CD4-positive, alpha-beta T cell treated with Interleukin-6 at 100 ng/mL for 8 hours (primary cell): ENCODE measurements around the gene AREL1.

Experiments used
- DNase-seq: peaks from one replicate; pipeline ENCODE4 v3.0.0-alpha.2; 2020; ENCODE audit warnings: mixed read lengths, low spot score

Gene AREL1

GRCh38 chr14:74635847-74636246, 77.0 kb downstream of the AREL1 start:
- DNase-seq: no peak

DNA sequence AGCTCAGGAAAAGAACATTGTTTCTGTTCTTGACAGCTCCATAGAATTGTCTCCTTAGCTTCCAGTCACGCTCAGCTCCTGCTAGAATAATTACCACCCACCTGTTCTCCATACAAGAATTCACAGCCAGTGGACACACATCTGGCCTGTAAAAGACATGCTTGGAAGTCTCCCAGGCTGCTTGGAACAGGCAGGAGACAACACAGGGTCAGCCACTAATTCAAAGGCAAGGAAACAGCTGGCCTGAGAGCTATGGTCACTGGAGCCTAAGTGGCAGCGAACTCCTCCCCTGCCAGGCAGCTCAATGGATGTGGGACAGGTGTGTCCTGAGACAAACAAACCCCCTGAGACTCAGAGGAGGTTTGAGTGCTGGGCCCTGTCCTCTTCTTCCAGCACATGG, 77.9 kb downstream of the AREL1 start:
- DNase-seq: no peak

DNA sequence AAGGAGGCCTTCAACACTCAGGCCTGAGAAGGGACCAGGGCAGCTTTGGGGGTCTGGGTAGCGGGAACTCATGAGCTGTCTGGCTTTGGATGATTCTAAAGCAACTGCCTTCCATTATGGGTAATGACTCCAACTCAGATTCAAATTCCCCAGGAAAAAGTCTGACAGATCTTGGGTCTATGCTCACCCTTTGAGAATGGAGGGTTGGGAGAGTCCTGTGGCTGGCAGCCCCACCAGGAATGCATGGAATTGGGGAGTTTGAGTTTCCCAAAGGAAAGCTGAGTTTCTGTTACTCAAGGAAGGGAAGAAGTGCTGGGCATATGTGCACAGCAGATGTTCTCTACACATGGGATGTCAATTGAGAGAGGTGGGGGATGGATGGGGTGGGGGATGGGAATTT, 78.4 kb downstream of the AREL1 start:
- DNase-seq: no peak

- DNase-seq: no peak
These were observed 81.8 kb downstream of the AREL1 start for GRCh38 chr14:74630881-74631690.

GRCh38 chr14:74628418-74628817, 84.5 kb downstream of the AREL1 start:
- DNase-seq: no peak

- DNase-seq: no peak
These were observed 85.8 kb downstream of the AREL1 start for GRCh38 chr14:74627076-74627475.

DNA sequence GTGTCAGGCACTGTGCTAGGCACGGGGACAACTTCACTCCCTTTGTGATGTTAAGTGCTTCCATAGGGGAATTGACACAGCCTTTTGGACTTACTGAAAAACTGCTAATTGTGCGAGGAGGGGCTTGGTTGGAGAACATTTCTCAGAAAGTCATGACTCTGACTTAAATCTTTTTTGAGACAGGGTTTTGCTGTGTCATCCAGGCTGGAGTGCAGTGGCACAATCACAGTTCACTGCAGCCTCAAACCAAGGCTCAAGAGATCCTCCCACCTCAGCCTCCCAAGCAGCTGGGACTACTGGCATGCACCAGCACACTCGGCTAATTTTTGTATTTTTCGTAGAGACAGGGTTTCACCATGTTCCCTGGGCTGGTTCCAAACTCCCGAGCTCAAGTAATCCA, 90.6 kb downstream of the AREL1 start:
- DNase-seq: no peak

GRCh38 chr14:74621556-74621955, 91.3 kb downstream of the AREL1 start:
- no peak for DNase-seq

DNA sequence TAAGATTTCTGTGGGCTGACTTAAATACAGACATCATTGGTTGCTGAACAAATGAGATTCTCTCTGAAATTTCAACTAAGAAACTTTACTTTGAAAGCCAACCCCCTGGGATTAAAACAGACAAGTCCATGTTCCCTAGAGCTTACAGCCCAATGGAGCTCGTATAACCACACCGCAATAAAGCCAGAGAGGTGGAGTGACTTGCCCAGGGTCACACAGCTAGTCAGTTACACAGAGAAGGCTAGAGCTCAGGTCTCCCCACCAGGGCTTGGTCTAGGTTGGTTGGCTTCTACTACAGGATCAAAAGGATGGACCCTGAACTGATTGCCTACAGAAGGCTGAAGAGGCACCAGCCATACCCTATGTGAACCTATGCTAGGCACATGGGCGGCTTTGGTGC, 92.0 kb downstream of the AREL1 start:
- no peak for DNase-seq

DNA sequence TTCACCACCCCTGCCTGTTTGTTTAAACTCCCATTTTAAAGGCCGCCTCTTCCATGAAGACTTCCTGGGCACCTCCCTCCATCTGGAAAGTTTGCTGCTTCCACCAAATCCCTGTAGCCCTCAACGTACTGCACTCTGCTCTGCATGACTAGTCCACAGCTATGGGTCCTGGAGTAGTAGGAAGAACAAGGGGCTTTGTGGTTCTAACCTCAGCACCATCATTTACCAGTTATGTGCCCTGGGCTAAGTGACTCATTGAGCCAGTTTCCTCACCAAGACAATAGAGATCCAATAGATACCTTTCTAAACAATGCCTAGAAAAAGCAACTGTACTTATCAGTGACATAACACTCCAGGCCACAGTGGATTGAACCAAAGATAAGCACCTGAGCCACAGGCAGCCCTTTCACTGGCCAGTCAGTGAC, 92.4 kb downstream of the AREL1 start:
- DNase-seq: peak; percentile 46

- no peak for DNase-seq
These were observed 93.2 kb downstream of the AREL1 start for GRCh38 chr14:74619672-74620131.

- DNase-seq: peak; percentile 86
These were observed 94.6 kb downstream of the AREL1 start for GRCh38 chr14:74618078-74618952.

GRCh38 chr14:74616996-74617700, 95.7 kb downstream of the AREL1 start:
- no peak for DNase-seq

- DNase-seq: no peak
These were observed 96.4 kb downstream of the AREL1 start for GRCh38 chr14:74616507-74616906.

GRCh38 chr14:74615735-74616134, 97.1 kb downstream of the AREL1 start:
- DNase-seq: no peak

- DNase-seq: no peak
These were observed 98.1 kb downstream of the AREL1 start for GRCh38 chr14:74614508-74615495.

DNA sequence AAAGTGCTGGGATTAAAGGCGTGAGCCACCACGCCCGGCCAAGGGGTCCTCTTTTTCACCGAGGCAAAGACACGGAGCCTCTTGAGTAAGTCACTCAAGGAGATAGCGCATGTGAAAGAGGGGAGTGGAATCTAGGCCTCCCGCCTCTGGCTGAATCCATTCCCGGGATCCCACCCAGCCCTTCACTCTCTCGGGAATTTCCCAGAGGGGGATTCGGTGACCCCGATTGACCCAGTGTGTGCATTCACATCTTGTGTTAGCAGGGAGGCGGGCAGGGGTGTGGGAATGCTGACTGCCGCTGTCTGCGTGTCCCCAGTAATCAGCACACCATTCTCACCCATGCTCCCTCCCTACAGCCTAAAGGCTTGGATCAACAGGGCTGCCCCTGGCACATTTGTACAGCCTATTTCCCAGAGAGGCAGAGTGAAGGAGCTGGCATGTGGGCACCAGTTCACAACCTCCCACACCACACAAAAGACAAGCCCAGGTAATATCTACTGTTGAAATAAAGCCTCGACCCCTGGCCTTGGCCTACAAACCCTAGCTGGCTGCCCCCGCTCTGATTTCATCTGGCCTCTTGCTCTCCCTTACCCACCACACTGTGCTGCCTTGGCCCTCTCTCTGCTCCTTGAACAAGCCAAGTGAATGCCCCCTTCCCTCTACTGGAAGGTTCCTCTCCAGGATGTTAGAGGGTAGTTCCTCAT, 99.5 kb downstream of the AREL1 start:
- DNase-seq: no peak

GRCh38 chr14:74612350-74613021, 100.4 kb downstream of the AREL1 start:
- DNase-seq: peak; percentile 77

DNA sequence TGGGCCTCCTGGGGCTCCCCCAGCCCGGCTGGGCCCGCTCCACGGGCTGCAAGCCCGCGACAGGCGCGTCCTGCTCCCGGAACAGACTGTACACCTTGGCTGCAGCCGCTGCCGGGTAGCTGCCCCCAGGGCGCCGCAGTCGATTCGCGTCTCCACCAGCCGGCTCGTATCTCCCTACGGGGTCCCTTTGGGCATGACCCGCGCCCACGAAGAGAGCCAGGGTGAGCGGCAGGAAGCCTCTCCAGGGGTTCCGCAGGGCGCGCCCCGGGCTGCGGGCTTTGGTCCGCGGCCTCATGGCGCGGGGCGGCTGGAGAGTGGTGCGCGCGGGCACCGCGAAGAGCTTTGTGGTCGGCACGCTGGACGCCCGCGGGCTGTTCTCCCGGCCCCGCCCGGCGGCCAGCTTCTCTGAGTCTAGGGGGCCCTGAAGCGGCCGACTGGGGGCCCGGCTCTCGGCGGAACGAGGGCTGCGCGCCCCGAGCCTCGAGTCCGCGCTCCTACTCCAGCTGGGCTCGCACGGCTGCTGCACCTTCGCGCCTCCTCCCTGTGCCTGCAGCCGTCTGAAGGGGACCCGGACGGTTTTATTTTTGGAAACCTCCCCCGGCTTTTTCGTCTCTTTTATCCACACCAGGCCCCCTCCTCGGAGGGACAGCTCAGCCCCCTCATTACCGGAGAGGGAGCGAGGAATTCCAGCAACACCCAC, 101.1 kb downstream of the AREL1 start, which contains the start of gene LTBP2:
Gene LTBP2, minus strand, starts transcription at position 588 of the 700 bp plus-strand sequence. Its CDS starts 293 bp downstream, at position 295.
- DNase-seq: no peak
